K562 (cell line): ENCODE results near the gene SLC5A2. TPM values are rescaled to one million over a fixed set of nuclear protein-coding genes. Genes with fewer than 3 reads are reported as not detected.

Experiments
- C11orf30 ChIP-seq: fragments of 450-650 bp; IDR thresholded peaks from 2 replicates; pipeline ENCODE4 v1.6.1; 2016; ENCODE audit warnings: low read depth, mild to moderate bottlenecking
- CBX1 ChIP-seq: sonication (generic); IDR thresholded peaks from 2 replicates; pipeline ENCODE4 v1.6.1; 2016; ENCODE audit warnings: antibody characterized with exemption, low read depth, mild to moderate bottlenecking
- CREBBP ChIP-seq: IDR thresholded peaks from one replicate; pipeline ENCODE4 v1.6.1; 2012; ENCODE audit warnings: low read depth, mild to moderate bottlenecking, control low read depth, inconsistent platforms, low read length
- ELK1 ChIP-seq: sonication (generic); formaldehyde crosslinking; IDR thresholded peaks from 2 replicates; pipeline ENCODE4 v1.8.1; 2022; ENCODE audit warnings: missing genetic modification reagents
- EP400 ChIP-seq: fragments of 450-650 bp; IDR thresholded peaks from 2 replicates; pipeline ENCODE4 v1.6.1; 2017; ENCODE audit warnings: antibody characterized with exemption, mild to moderate bottlenecking, moderate library complexity
- MXI1 ChIP-seq: IDR thresholded peaks from 2 replicates; pipeline ENCODE4 v1.6.1; 2011; ENCODE audit warnings: low read depth, mild to moderate bottlenecking, improper control_type of control experiment, low read length
- MYBL2 ChIP-seq, 2 experiments: fragments of 450-650 bp in 1 of 2; sonication (generic) in 1 of 2; formaldehyde crosslinking in 1 of 2; IDR thresholded peaks; 2 replicates each; pipeline versions ENCODE4 v1.6.1 to v1.8.1; 2017 to 2022; ENCODE audit warnings: borderline replicate concordance in 1 of 2, inconsistent platforms in 1 of 2, low read depth in 1 of 2, mild to moderate bottlenecking in 1 of 2, missing genetic modification reagents in 1 of 2, moderate library complexity in 1 of 2
- POLR2B ChIP-seq: fragments of 450-650 bp; IDR thresholded peaks from 2 replicates; pipeline ENCODE4 v1.6.1; 2018; ENCODE audit warnings: low read depth; ENCODE audit not compliant: partially characterized antibody
- POU5F1 ChIP-seq: fragments of 150-350 bp; IDR thresholded peaks from 2 replicates; pipeline ENCODE4 v1.6.1; 2014; ENCODE audit warnings: borderline replicate concordance, low read length, low read depth, mild to moderate bottlenecking; ENCODE audit not compliant: partially characterized antibody
- TAF1 ChIP-seq: IDR thresholded peaks from 2 replicates; pipeline ENCODE4 v1.6.1; 2011; ENCODE audit warnings: mild to moderate bottlenecking, low read length, moderate library complexity; ENCODE audit not compliant: insufficient read depth, control insufficient read depth, severe bottlenecking; ENCODE audit errors: extremely low read depth
- TBL1XR1 ChIP-seq, 2 experiments: IDR thresholded peaks; 2 replicates each; pipeline ENCODE4 v1.6.1; 2012; ENCODE audit warnings: improper control_type of control experiment in 2 of 2, low read length in 2 of 2, mild to moderate bottlenecking in 1 of 2
- TBP ChIP-seq: optimal IDR thresholded peaks from 2 replicates; pipeline ENCODE3; 2011; ENCODE audit warnings: low read depth, low read length, improper control_type of control experiment
- TRIM28 ChIP-seq: fragments of 450-650 bp; IDR thresholded peaks from 2 replicates; pipeline ENCODE4 v1.6.1; 2017
- XRCC4 ChIP-seq: IDR thresholded peaks from one replicate; pipeline ENCODE4 v1.6.1; 2011; ENCODE audit not compliant: insufficient read depth, insufficient read length; ENCODE audit errors: extremely low read depth
- ZNF282 ChIP-seq: sonication (generic); formaldehyde crosslinking; IDR thresholded peaks from 2 replicates; pipeline ENCODE4 v1.8.1; 2023; ENCODE audit warnings: missing genetic modification reagents
- polyA plus RNA-seq, 8 experiments: library from polyadenylated mRNA; depleted of rRNA in 4 of 8; stranded (reverse) in 5 of 8; unstranded in 3 of 8; fragments of >200 nt; fragmentation: Nextera tagmentation in 2 of 8; fragmentation: Illumina TruSeq in 1 of 8; extraction: Ambion mirVana in 2 of 8; extraction: Trizol in 1 of 8; gene quantifications; 2 replicates each; pipeline versions ENCODE4 v1.2.1 to v1.2.3, GENCODE V29; 2011 to 2014; ENCODE audit warnings: inconsistent platforms in 1 of 8, missing spikeins in 1 of 8
- total RNA-seq, 7 experiments: library from RNA; depleted of rRNA in 6 of 7; stranded (reverse); fragments of >200 nt in 6 of 7; fragmentation: Illumina TruSeq in 2 of 7; extraction: Trizol in 2 of 7; gene quantifications; 2 replicates each; pipeline versions ENCODE4 v1.2.1 to v1.2.3, GENCODE V29; 2011 to 2021; ENCODE audit warnings: low replicate concordance in 1 of 7
- TF ChIP-seq, protein P1 (sequence below): fragments of 450-650 bp; IDR thresholded peaks from 2 replicates; pipeline ENCODE4 v1.7.1; 2018; ENCODE audit warnings: mild to moderate bottlenecking, low read depth; ENCODE audit not compliant: partially characterized antibody
- TF ChIP-seq, protein P2 (sequence below): IDR thresholded peaks from 2 replicates; pipeline ENCODE4 v1.6.1; 2011; ENCODE audit warnings: borderline replicate concordance, low read depth, mild to moderate bottlenecking, moderate library complexity, low read length; ENCODE audit not compliant: insufficient read depth, poor library complexity, severe bottlenecking
- TF ChIP-seq, protein P3 (sequence below): conservative IDR thresholded peaks from 2 replicates; pipeline ENCODE4 v1.6.1; 2011; ENCODE audit warnings: low read depth, mild to moderate bottlenecking, low read length; ENCODE audit not compliant: control insufficient read depth

Gene SLC5A2
- total and polyA plus RNA-seq, 9 of the 15 experiments (the other 6 are each of a cell fraction or from before 2014, with no cell fraction given), result 0.07 to 2.7 (median 2.2) TPM; not detected in 6

DNA sequence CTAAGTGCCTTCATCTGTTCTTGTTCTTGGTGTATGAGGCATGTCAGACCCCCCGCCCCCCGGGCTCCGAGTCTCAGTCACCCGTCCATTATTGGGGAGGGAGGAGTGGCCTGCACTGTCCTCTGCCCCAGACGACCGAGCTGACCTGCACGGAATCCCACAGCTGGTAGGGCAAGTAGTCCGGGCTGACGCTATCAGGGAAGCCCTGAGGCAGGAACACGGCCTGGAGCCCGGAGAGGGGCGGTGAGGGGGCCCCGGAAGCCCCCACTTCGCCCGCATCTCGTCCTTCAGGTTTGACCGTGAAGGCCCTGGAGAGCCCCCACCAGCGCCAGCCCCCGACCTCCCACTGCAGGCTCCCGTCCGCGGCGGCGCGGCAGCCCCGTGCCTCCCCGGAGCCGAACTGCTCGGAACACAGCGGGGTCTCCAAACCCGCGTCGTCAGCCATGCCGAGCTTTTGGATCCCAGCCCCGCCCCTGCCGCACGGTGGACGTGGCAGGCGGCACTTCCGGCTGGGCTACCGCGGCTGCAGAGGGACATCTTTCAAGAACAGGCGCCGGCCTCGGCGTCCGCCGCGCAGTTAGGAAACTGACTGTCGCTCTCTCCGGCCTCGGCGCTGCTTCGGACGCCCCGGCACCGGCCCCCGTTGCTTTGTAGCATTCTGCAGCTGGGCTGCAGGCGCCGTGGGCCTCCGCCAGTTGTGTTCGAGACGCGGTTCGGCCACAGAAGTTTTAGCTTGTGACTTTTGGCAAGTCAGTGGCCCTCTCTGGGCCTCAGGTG is 25.2 kb downstream of the SLC5A2 start, which contains the start of gene RUSF1 (continued):
- TF ChIP-seq, protein P1, sequence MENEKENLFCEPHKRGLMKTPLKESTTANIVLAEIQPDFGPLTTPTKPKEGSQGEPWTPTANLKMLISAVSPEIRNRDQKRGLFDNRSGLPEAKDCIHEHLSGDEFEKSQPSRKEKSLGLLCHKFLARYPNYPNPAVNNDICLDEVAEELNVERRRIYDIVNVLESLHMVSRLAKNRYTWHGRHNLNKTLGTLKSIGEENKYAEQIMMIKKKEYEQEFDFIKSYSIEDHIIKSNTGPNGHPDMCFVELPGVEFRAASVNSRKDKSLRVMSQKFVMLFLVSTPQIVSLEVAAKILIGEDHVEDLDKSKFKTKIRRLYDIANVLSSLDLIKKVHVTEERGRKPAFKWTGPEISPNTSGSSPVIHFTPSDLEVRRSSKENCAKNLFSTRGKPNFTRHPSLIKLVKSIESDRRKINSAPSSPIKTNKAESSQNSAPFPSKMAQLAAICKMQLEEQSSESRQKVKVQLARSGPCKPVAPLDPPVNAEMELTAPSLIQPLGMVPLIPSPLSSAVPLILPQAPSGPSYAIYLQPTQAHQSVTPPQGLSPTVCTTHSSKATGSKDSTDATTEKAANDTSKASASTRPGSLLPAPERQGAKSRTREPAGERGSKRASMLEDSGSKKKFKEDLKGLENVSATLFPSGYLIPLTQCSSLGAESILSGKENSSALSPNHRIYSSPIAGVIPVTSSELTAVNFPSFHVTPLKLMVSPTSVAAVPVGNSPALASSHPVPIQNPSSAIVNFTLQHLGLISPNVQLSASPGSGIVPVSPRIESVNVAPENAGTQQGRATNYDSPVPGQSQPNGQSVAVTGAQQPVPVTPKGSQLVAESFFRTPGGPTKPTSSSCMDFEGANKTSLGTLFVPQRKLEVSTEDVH, result peak; percentile 42
- TF ChIP-seq TRIM28 (peak; percentile 55; the same call in 1 of the 2 replicates), TAF1 (peak; percentile 91), ELK1 (0 out of 2 replicates have a peak, but pooled peaks have one; percentile 75), MYBL2 (IDR thresholded peaks at IDR 0.05; ENCODE audit: low read depth) (no peak), MYBL2 (CRISPR knock-in tag; IDR thresholded peaks at IDR 0.05; ENCODE audit: borderline replicate concordance) (0 out of 2 replicates have a peak, but pooled peaks have one; percentile 63), MXI1 (0 out of 2 replicates have a peak, but pooled peaks have one; percentile 44), TBP (peak; percentile 78), XRCC4 (no peak), C11orf30 (peak; percentile 67), EP400 (peak; percentile 99), CREBBP (no peak), ZNF282 (CRISPR knock-in tag) (0 out of 2 replicates have a peak, but pooled peaks have one; percentile 37), POU5F1 (peak; percentile 91), POLR2B (peak; percentile 78), TBL1XR1 (IDR thresholded peaks at IDR 0.05; ENCODE audit: low read length in 2 of 2) (no peak), CBX1 (peak; percentile 84)
- TF ChIP-seq, protein P2, sequence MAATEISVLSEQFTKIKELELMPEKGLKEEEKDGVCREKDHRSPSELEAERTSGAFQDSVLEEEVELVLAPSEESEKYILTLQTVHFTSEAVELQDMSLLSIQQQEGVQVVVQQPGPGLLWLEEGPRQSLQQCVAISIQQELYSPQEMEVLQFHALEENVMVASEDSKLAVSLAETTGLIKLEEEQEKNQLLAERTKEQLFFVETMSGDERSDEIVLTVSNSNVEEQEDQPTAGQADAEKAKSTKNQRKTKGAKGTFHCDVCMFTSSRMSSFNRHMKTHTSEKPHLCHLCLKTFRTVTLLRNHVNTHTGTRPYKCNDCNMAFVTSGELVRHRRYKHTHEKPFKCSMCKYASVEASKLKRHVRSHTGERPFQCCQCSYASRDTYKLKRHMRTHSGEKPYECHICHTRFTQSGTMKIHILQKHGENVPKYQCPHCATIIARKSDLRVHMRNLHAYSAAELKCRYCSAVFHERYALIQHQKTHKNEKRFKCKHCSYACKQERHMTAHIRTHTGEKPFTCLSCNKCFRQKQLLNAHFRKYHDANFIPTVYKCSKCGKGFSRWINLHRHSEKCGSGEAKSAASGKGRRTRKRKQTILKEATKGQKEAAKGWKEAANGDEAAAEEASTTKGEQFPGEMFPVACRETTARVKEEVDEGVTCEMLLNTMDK, result no peak
- TF ChIP-seq, protein P3, sequence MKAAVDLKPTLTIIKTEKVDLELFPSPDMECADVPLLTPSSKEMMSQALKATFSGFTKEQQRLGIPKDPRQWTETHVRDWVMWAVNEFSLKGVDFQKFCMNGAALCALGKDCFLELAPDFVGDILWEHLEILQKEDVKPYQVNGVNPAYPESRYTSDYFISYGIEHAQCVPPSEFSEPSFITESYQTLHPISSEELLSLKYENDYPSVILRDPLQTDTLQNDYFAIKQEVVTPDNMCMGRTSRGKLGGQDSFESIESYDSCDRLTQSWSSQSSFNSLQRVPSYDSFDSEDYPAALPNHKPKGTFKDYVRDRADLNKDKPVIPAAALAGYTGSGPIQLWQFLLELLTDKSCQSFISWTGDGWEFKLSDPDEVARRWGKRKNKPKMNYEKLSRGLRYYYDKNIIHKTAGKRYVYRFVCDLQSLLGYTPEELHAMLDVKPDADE, result peak; percentile 87
